HEK293 (cell line): ENCODE data around the gene CACNA1S.
A peak's percentile ranks its signal among the peaks of the same experiment; 100 is the strongest.

Experiments used
- FEZF1 ChIP-seq: fragments of 450-650 bp; formaldehyde crosslinking; IDR thresholded peaks from 2 replicates; pipeline ENCODE4 v1.5.1; 2016; ENCODE audit warnings: missing biosample characterization, missing genetic modification characterization
- GLIS2 ChIP-seq: fragments of 450-650 bp; formaldehyde crosslinking; IDR thresholded peaks from 2 replicates; pipeline ENCODE4 v1.5.1; 2016; ENCODE audit warnings: missing biosample characterization, missing genetic modification characterization
- HOXA7 ChIP-seq: sonication (generic); formaldehyde crosslinking; IDR thresholded peaks from 2 replicates; pipeline ENCODE4 v1.8.1; 2022; ENCODE audit warnings: missing genetic modification reagents, borderline replicate concordance
- KLF16 ChIP-seq: fragments of 450-650 bp; formaldehyde crosslinking; IDR thresholded peaks from 2 replicates; pipeline ENCODE4 v1.5.1; 2017; ENCODE audit warnings: missing biosample characterization, missing genetic modification characterization
- MYNN ChIP-seq: fragments of 450-650 bp; formaldehyde crosslinking; IDR thresholded peaks from 2 replicates; pipeline ENCODE4 v1.5.1; 2016; ENCODE audit warnings: missing biosample characterization, missing genetic modification characterization, borderline replicate concordance
- OSR2 ChIP-seq: fragments of 450-650 bp; formaldehyde crosslinking; IDR thresholded peaks from 2 replicates; pipeline ENCODE4 v1.5.1; 2016; ENCODE audit warnings: missing biosample characterization, missing genetic modification characterization
- TRIM28 ChIP-seq: IDR thresholded peaks from 2 replicates; pipeline ENCODE4 v1.6.1; 2011; ENCODE audit warnings: low read length, control low read depth, borderline replicate concordance
- ZFHX2 ChIP-seq: fragments of 450-650 bp; formaldehyde crosslinking; conservative IDR thresholded peaks from 2 replicates; pipeline ENCODE4 v1.5.1; 2016; ENCODE audit warnings: missing biosample characterization, missing genetic modification characterization
- ZFP37 ChIP-seq: fragments of 450-650 bp; formaldehyde crosslinking; IDR thresholded peaks from 2 replicates; pipeline ENCODE4 v1.5.1; 2016; ENCODE audit warnings: missing biosample characterization, missing genetic modification characterization
- ZNF146 ChIP-seq: fragments of 450-650 bp; formaldehyde crosslinking; IDR thresholded peaks from 2 replicates; pipeline ENCODE4 v1.5.1; 2016; ENCODE audit warnings: missing biosample characterization, missing genetic modification characterization
- ZNF19 ChIP-seq: fragments of 450-650 bp; formaldehyde crosslinking; IDR thresholded peaks from 2 replicates; pipeline ENCODE4; 2016; ENCODE audit warnings: missing biosample characterization, missing genetic modification characterization, low read depth
- ZNF221 ChIP-seq: fragments of 450-650 bp; formaldehyde crosslinking; IDR thresholded peaks from 2 replicates; pipeline ENCODE4 v1.5.1; 2017; ENCODE audit warnings: missing biosample characterization, missing genetic modification characterization, borderline replicate concordance
- ZNF274 ChIP-seq, 2 experiments: fragments of 200-500 bp in 1 of 2; fragments of 450-650 bp in 1 of 2; sonication (Bioruptor generic) in 1 of 2; formaldehyde crosslinking in 1 of 2; IDR thresholded peaks; 2 replicates each; pipeline versions ENCODE4 v1.5.1 to v1.6.1; 2014 to 2016; ENCODE audit warnings: borderline replicate concordance in 1 of 2, inconsistent platforms in 1 of 2, low read length in 1 of 2, missing biosample characterization in 1 of 2, missing genetic modification characterization in 1 of 2
- ZNF311 ChIP-seq: fragments of 450-650 bp; formaldehyde crosslinking; IDR thresholded peaks from 2 replicates; pipeline ENCODE4 v1.5.1; 2017; ENCODE audit warnings: missing biosample characterization, missing genetic modification characterization, borderline replicate concordance
- ZNF510 ChIP-seq: fragments of 450-650 bp; formaldehyde crosslinking; IDR thresholded peaks from 2 replicates; pipeline ENCODE4 v1.5.1; 2018; ENCODE audit warnings: mild to moderate bottlenecking, missing genetic modification characterization, missing biosample characterization; ENCODE audit not compliant: insufficient replicate concordance
- ZNF530 ChIP-seq: fragments of 450-650 bp; formaldehyde crosslinking; IDR thresholded peaks from 2 replicates; pipeline ENCODE4 v1.5.1; 2016; ENCODE audit warnings: low read depth, missing biosample characterization, missing genetic modification characterization
- ZNF621 ChIP-seq: fragments of 450-650 bp; formaldehyde crosslinking; IDR thresholded peaks from 2 replicates; pipeline ENCODE4 v1.5.1; 2017; ENCODE audit warnings: missing biosample characterization, missing genetic modification characterization
- ZNF747 ChIP-seq: fragments of 450-650 bp; formaldehyde crosslinking; IDR thresholded peaks from 2 replicates; pipeline ENCODE4 v1.5.1; 2016; ENCODE audit warnings: missing biosample characterization, missing genetic modification characterization
- ZNF76 ChIP-seq: fragments of 450-650 bp; formaldehyde crosslinking; IDR thresholded peaks from 2 replicates; pipeline ENCODE4; 2016; ENCODE audit warnings: low read depth, missing biosample characterization, missing genetic modification characterization, borderline replicate concordance
- ZNF776 ChIP-seq: fragments of 450-650 bp; formaldehyde crosslinking; IDR thresholded peaks from 2 replicates; pipeline ENCODE4 v1.5.0; 2017; ENCODE audit warnings: missing biosample characterization, missing genetic modification characterization, borderline replicate concordance
- ZXDB ChIP-seq: fragments of 450-650 bp; formaldehyde crosslinking; IDR thresholded peaks from 2 replicates; pipeline ENCODE4 v1.5.1; 2016; ENCODE audit warnings: missing biosample characterization, missing genetic modification characterization
- TF ChIP-seq, protein P1 (sequence below): fragments of 450-650 bp; formaldehyde crosslinking; IDR thresholded peaks from 2 replicates; pipeline ENCODE4 v1.5.1; 2016; ENCODE audit warnings: missing biosample characterization, missing genetic modification characterization
- TF ChIP-seq, protein P2 (sequence below): fragments of 450-650 bp; formaldehyde crosslinking; IDR thresholded peaks from 2 replicates; pipeline ENCODE4 v1.5.1; 2017; ENCODE audit warnings: missing biosample characterization, missing genetic modification characterization
- TF ChIP-seq, protein P3 (sequence below): fragments of 450-650 bp; formaldehyde crosslinking; IDR thresholded peaks from 2 replicates; pipeline ENCODE4; 2016; ENCODE audit warnings: missing biosample characterization, missing genetic modification characterization
- TF ChIP-seq, protein P4 (sequence below): fragments of 450-650 bp; formaldehyde crosslinking; IDR thresholded peaks from 2 replicates; pipeline ENCODE4 v1.5.1; 2016; ENCODE audit warnings: missing biosample characterization, missing genetic modification characterization
- TF ChIP-seq, protein P5 (sequence below): fragments of 450-650 bp; formaldehyde crosslinking; IDR thresholded peaks from 2 replicates; pipeline ENCODE4 v1.5.1; 2017; ENCODE audit warnings: missing biosample characterization, missing genetic modification characterization
- TF ChIP-seq, protein P6 (sequence below): fragments of 450-650 bp; formaldehyde crosslinking; IDR thresholded peaks from 2 replicates; pipeline ENCODE4 v1.5.1; 2016; ENCODE audit warnings: missing biosample characterization, missing genetic modification characterization
- TF ChIP-seq, protein P7 (sequence below): sonication (generic); formaldehyde crosslinking; IDR thresholded peaks from 2 replicates; pipeline ENCODE4 v1.8.1; 2022; ENCODE audit warnings: mild to moderate bottlenecking, moderate library complexity, missing genetic modification reagents

CACNA1S gene

DNA sequence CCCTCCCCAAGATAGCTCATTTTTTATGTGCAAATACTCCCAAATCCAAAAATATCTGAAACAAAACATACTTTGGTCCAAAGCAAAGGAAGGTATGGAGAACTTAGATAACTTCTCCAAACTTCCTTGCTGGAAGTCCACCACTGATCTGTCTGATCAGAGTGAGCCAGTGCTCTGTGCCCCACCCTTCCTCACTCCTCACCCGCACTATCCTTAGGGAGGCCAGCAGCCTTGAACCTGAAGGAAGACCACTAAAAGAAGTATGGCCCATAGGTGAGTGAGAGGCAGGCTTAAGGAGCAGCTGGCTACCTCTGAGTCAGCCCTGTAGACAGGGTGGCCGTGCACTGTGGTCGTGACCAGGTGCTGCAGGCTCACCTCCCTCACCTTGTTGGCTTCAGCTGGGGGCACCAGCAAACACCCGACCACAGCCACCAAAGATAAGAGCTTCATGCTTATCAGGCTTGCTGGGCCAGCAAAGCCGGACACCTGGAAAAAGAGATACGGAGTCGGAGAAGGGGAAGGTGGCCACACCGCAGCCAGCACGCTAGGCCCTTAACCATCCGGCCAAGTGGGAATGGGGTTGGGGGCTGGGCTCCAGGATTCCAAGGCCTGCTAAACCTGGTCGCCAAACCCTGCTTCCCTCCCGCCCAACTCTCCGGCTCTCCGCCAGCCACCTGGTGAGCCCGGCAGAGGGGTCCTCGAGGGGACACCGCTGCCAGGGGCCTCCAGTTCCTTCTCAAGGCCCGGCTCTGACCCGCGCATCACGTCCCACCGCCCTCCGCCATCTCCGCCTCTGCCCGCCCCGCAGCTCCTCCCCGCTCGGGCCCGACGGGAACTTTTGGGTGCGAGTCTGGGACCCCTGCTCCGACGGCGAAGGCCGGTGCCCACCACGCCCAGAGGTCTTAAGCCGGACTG lies 41.5 kb upstream of the CACNA1S start (continued):
- TF ChIP-seq, protein P1, sequence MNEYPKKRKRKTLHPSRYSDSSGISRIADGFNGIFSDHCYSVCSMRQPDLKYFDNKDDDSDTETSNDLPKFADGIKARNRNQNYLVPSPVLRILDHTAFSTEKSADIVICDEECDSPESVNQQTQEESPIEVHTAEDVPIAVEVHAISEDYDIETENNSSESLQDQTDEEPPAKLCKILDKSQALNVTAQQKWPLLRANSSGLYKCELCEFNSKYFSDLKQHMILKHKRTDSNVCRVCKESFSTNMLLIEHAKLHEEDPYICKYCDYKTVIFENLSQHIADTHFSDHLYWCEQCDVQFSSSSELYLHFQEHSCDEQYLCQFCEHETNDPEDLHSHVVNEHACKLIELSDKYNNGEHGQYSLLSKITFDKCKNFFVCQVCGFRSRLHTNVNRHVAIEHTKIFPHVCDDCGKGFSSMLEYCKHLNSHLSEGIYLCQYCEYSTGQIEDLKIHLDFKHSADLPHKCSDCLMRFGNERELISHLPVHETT, result no peak
- TF ChIP-seq ZNF76 (tag by site-specific recombination) (peak; percentile 76; the same call in 1 of the 2 replicates), ZNF146 (tag by site-specific recombination) (0 out of 2 replicates have a peak, but pooled peaks have one; percentile 33), ZXDB (tag by site-specific recombination) (peak; percentile 54; the same call in 1 of the 2 replicates), GLIS2 (peak; percentile 62), ZFP37 (tag by site-specific recombination) (no peak), ZNF311 (no peak), OSR2 (tag by site-specific recombination) (no peak), ZNF530 (tag by site-specific recombination) (no peak), ZFHX2 (tag by site-specific recombination) (peak; percentile 65; the same call in 1 of the 2 replicates), ZNF274 (IDR thresholded peaks at IDR 0.05; ENCODE audit: low read length) (no peak), ZNF274 (tag by site-specific recombination; IDR thresholded peaks at IDR 0.05; ENCODE audit: borderline replicate concordance) (no peak), ZNF510 (no peak), ZNF776 (tag by site-specific recombination) (no peak), ZNF621 (tag by site-specific recombination) (no peak), KLF16 (peak; percentile 73; the same call in 1 of the 2 replicates), ZNF221 (no peak), ZNF19 (tag by site-specific recombination) (no peak), TRIM28 (no peak), FEZF1 (tag by site-specific recombination) (no peak), ZNF747 (tag by site-specific recombination) (no peak), MYNN (tag by site-specific recombination) (no peak), HOXA7 (CRISPR knock-in tag) (no peak)
- TF ChIP-seq, protein P2, sequence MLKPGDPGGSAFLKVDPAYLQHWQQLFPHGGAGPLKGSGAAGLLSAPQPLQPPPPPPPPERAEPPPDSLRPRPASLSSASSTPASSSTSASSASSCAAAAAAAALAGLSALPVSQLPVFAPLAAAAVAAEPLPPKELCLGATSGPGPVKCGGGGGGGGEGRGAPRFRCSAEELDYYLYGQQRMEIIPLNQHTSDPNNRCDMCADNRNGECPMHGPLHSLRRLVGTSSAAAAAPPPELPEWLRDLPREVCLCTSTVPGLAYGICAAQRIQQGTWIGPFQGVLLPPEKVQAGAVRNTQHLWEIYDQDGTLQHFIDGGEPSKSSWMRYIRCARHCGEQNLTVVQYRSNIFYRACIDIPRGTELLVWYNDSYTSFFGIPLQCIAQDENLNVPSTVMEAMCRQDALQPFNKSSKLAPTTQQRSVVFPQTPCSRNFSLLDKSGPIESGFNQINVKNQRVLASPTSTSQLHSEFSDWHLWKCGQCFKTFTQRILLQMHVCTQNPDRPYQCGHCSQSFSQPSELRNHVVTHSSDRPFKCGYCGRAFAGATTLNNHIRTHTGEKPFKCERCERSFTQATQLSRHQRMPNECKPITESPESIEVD (tag by site-specific recombination), result no peak
- TF ChIP-seq, protein P3, sequence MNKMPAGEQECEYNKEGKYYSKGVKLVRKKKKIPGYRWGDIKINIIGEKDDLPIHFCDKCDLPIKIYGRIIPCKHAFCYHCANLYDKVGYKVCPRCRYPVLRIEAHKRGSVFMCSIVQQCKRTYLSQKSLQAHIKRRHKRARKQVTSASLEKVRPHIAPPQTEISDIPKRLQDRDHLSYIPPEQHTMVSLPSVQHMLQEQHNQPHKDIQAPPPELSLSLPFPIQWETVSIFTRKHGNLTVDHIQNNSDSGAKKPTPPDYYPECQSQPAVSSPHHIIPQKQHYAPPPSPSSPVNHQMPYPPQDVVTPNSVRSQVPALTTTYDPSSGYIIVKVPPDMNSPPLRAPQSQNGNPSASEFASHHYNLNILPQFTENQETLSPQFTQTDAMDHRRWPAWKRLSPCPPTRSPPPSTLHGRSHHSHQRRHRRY, result no peak
- TF ChIP-seq, protein P4, sequence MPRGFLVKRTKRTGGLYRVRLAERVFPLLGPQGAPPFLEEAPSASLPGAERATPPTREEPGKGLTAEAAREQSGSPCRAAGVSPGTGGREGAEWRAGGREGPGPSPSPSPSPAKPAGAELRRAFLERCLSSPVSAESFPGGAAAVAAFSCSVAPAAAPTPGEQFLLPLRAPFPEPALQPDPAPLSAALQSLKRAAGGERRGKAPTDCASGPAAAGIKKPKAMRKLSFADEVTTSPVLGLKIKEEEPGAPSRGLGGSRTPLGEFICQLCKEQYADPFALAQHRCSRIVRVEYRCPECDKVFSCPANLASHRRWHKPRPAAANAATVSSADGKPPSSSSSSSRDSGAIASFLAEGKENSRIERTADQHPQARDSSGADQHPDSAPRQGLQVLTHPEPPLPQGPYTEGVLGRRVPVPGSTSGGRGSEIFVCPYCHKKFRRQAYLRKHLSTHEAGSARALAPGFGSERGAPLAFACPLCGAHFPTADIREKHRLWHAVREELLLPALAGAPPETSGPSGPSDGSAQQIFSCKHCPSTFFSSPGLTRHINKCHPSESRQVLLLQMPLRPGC (tag by site-specific recombination), result no peak; the same call in 1 of the 2 replicates
- TF ChIP-seq, protein P5, sequence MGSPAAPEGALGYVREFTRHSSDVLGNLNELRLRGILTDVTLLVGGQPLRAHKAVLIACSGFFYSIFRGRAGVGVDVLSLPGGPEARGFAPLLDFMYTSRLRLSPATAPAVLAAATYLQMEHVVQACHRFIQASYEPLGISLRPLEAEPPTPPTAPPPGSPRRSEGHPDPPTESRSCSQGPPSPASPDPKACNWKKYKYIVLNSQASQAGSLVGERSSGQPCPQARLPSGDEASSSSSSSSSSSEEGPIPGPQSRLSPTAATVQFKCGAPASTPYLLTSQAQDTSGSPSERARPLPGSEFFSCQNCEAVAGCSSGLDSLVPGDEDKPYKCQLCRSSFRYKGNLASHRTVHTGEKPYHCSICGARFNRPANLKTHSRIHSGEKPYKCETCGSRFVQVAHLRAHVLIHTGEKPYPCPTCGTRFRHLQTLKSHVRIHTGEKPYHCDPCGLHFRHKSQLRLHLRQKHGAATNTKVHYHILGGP (tag by site-specific recombination), result no peak
- TF ChIP-seq, protein P6, sequence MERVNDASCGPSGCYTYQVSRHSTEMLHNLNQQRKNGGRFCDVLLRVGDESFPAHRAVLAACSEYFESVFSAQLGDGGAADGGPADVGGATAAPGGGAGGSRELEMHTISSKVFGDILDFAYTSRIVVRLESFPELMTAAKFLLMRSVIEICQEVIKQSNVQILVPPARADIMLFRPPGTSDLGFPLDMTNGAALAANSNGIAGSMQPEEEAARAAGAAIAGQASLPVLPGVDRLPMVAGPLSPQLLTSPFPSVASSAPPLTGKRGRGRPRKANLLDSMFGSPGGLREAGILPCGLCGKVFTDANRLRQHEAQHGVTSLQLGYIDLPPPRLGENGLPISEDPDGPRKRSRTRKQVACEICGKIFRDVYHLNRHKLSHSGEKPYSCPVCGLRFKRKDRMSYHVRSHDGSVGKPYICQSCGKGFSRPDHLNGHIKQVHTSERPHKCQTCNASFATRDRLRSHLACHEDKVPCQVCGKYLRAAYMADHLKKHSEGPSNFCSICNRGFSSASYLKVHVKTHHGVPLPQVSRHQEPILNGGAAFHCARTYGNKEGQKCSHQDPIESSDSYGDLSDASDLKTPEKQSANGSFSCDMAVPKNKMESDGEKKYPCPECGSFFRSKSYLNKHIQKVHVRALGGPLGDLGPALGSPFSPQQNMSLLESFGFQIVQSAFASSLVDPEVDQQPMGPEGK (tag by site-specific recombination), result peak; percentile 70
- TF ChIP-seq, protein P7, sequence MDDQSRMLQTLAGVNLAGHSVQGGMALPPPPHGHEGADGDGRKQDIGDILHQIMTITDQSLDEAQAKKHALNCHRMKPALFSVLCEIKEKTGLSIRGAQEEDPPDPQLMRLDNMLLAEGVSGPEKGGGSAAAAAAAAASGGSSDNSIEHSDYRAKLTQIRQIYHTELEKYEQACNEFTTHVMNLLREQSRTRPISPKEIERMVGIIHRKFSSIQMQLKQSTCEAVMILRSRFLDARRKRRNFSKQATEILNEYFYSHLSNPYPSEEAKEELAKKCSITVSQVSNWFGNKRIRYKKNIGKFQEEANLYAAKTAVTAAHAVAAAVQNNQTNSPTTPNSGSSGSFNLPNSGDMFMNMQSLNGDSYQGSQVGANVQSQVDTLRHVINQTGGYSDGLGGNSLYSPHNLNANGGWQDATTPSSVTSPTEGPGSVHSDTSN (CRISPR knock-in tag), result 0 out of 2 replicates have a peak, but pooled peaks have one; percentile 24
